Femur (tissue), 1 donor: Measurements from ENCODE around the gene EPHA6.
"Not testable (repeated sequence)": the region's sequence is repeated elsewhere in the genome, so short reads cannot be mapped to it uniquely, and the experiment has no call there.

Experiments
- DNase-seq: peaks from one replicate; pipeline ENCODE4 v3.0.0-alpha.2; 2017

Gene EPHA6

GRCh38 chr3:97197083-97197482 lies 382.7 kb downstream of the EPHA6 start:
- DNase-seq = no peak

GRCh38 chr3:97197830-97198229 lies 383.4 kb downstream of the EPHA6 start:
- no peak for DNase-seq

GRCh38 chr3:97200387-97200786 lies 386.0 kb downstream of the EPHA6 start:
- DNase-seq = no peak

GRCh38 chr3:97201814-97202213 lies 387.4 kb downstream of the EPHA6 start:
- no peak for DNase-seq

GRCh38 chr3:97228966-97229365 lies 414.6 kb downstream of the EPHA6 start:
- no peak for DNase-seq

GRCh38 chr3:97230486-97230885 lies 416.1 kb downstream of the EPHA6 start:
- no peak for DNase-seq

- DNase-seq = no peak
Measured at GRCh38 chr3:97232393-97233034, 418.1 kb downstream of the EPHA6 start.

GRCh38 chr3:97235179-97235578 lies 420.8 kb downstream of the EPHA6 start:
- no peak for DNase-seq

GRCh38 chr3:97235611-97236315 lies 421.4 kb downstream of the EPHA6 start:
- no peak for DNase-seq

- DNase-seq = no peak
Measured at GRCh38 chr3:97241417-97241816, 427.0 kb downstream of the EPHA6 start.

- no peak for DNase-seq
Measured at GRCh38 chr3:97245201-97245910, 431.0 kb downstream of the EPHA6 start.

- no peak for DNase-seq
Measured at GRCh38 chr3:97256060-97256459, 441.7 kb downstream of the EPHA6 start.

GRCh38 chr3:97257942-97258697 lies 443.7 kb downstream of the EPHA6 start:
- DNase-seq = no peak

GRCh38 chr3:97259263-97259662 lies 444.9 kb downstream of the EPHA6 start:
- no peak for DNase-seq

- DNase-seq = peak; percentile 16
Measured at GRCh38 chr3:97264180-97264579, 449.8 kb downstream of the EPHA6 start.

GRCh38 chr3:97265237-97266005 lies 451.0 kb downstream of the EPHA6 start:
- DNase-seq = no peak

GRCh38 chr3:97269202-97269601 lies 454.8 kb downstream of the EPHA6 start:
- no peak for DNase-seq

- DNase-seq = not testable (repeated sequence)
Measured at GRCh38 chr3:97276879-97277550, 462.6 kb downstream of the EPHA6 start.

- DNase-seq = no peak
Measured at GRCh38 chr3:97277708-97278107, 463.3 kb downstream of the EPHA6 start.

- DNase-seq = no peak
Measured at GRCh38 chr3:97278506-97278905, 464.1 kb downstream of the EPHA6 start.

GRCh38 chr3:97291901-97292300 lies 477.5 kb downstream of the EPHA6 start:
- DNase-seq = no peak

GRCh38 chr3:97293596-97294131 lies 479.3 kb downstream of the EPHA6 start:
- DNase-seq = no peak
